HL-60 (cell line): Measurements from ENCODE around the gene CSRP2.

Experiments used
- CTCF ChIP-seq: IDR thresholded peaks from one replicate; pipeline ENCODE4 v1.5.1; 2011; ENCODE audit warnings: low read length, control low read depth, inconsistent platforms; ENCODE audit not compliant: insufficient read depth
- POLR2AphosphoS5 ChIP-seq: IDR thresholded peaks from 2 replicates; pipeline ENCODE4 v1.6.1; 2012; ENCODE audit warnings: low read depth
- REST ChIP-seq: IDR thresholded peaks from 2 replicates; pipeline ENCODE4 v1.6.1; 2012; ENCODE audit warnings: low read depth; ENCODE audit not compliant: insufficient replicate concordance
- SPI1 ChIP-seq: IDR thresholded peaks from 2 replicates; pipeline ENCODE4 v1.6.1; 2012; ENCODE audit warnings: low read depth, mild to moderate bottlenecking, borderline replicate concordance

DNA sequence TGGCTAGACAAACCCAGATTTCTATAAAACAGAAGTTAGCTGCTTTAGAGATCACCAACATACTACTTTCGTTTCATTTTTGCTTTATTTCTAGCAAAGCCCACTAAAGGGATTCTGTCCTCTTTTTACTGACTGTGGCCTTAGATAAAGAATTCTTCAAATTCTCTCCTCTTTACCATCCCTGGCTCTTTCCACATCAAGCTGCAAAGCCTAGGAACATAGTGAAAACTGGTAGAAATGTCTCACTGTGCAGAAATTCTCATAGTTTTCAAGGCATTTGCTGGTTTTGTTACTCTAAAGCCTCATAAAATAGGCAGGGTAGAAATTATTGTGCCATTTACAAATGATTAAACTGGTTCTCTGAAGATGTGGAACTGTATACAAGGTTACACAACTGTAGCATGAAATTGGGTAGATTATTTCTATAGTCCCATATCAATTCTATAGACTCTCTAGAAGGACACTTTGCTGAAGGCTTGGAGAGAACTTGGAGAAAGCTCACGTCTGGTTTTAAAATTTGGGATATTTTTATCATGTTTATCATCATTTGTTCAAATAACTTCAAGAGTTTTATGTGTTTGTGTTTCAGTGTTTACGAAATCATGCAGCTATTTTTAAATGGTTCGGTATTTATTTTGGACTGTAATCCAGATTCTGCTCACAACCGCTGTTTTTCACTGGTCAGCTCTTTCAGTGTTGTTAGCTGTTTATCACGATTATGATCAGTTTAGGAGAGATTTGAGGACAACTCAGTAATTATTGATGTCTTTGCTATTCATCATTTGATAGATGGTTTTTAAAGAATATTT lies 36.7 kb upstream of the CSRP2 start:
- TF ChIP-seq CTCF (no peak), POLR2AphosphoS5 (no peak), REST (no peak), SPI1 (no peak)
